ENCODE results near the gene ETF1. TPM values are rescaled to one million over a fixed set of nuclear protein-coding genes. Genes with fewer than 3 reads are reported as not detected.

ETF1 gene
- total RNA-seq, 2 donors from 2014 or later: 24.9 to 36.6 TPM

DNA sequence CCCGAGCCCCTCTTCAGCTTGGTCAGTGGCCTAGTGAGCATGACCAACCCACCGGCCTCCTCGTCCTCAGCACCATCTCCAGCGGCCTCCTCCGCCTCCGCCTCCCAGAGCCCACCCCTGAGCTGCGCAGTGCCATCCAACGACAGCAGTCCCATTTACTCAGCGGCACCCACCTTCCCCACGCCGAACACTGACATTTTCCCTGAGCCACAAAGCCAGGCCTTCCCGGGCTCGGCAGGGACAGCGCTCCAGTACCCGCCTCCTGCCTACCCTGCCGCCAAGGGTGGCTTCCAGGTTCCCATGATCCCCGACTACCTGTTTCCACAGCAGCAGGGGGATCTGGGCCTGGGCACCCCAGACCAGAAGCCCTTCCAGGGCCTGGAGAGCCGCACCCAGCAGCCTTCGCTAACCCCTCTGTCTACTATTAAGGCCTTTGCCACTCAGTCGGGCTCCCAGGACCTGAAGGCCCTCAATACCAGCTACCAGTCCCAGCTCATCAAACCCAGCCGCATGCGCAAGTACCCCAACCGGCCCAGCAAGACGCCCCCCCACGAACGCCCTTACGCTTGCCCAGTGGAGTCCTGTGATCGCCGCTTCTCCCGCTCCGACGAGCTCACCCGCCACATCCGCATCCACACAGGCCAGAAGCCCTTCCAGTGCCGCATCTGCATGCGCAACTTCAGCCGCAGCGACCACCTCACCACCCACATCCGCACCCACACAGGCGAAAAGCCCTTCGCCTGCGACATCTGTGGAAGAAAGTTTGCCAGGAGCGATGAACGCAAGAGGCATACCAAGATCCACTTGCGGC lies 75.9 kb downstream of the ETF1 start:
- no peaks in the 10 kb centered on the region for H3K27me3 ChIP-seq
- intact Hi-C loops (cut with DNase I): no loop called here
- peak overlapping the region in 1 of 2 donors; percentile 89 for H3K4me3 ChIP-seq
- 90 to 92% methylated on average over 45 of the region's 45 CpGs for WGBS, 2 donors
- H3K4me1 ChIP-seq: peaks cover 26% of the 10 kb centered on the region
- no peaks in the 10 kb centered on the region for H3K36me3 ChIP-seq (replicated peaks in 1 of 2; ENCODE audit: insufficient read depth in 1 of 2, low read depth in 2 of 2)
- TF ChIP-seq, protein P1, sequence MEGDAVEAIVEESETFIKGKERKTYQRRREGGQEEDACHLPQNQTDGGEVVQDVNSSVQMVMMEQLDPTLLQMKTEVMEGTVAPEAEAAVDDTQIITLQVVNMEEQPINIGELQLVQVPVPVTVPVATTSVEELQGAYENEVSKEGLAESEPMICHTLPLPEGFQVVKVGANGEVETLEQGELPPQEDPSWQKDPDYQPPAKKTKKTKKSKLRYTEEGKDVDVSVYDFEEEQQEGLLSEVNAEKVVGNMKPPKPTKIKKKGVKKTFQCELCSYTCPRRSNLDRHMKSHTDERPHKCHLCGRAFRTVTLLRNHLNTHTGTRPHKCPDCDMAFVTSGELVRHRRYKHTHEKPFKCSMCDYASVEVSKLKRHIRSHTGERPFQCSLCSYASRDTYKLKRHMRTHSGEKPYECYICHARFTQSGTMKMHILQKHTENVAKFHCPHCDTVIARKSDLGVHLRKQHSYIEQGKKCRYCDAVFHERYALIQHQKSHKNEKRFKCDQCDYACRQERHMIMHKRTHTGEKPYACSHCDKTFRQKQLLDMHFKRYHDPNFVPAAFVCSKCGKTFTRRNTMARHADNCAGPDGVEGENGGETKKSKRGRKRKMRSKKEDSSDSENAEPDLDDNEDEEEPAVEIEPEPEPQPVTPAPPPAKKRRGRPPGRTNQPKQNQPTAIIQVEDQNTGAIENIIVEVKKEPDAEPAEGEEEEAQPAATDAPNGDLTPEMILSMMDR (IDR thresholded peaks at IDR 0.05): no peak
- peak in 2 of 3 donors; percentile 3 to 41 for TF ChIP-seq POLR2A (IDR thresholded peaks at IDR 0.05)
- DNase-seq (peak; percentile 29 to 77 (median 62)), ATAC-seq (no peak)
- H3K9me3 ChIP-seq: no peaks in the 10 kb centered on the region
- H3K27ac ChIP-seq: peak overlapping the region in 2 of 4 donors; percentile 41 to 99

DNA sequence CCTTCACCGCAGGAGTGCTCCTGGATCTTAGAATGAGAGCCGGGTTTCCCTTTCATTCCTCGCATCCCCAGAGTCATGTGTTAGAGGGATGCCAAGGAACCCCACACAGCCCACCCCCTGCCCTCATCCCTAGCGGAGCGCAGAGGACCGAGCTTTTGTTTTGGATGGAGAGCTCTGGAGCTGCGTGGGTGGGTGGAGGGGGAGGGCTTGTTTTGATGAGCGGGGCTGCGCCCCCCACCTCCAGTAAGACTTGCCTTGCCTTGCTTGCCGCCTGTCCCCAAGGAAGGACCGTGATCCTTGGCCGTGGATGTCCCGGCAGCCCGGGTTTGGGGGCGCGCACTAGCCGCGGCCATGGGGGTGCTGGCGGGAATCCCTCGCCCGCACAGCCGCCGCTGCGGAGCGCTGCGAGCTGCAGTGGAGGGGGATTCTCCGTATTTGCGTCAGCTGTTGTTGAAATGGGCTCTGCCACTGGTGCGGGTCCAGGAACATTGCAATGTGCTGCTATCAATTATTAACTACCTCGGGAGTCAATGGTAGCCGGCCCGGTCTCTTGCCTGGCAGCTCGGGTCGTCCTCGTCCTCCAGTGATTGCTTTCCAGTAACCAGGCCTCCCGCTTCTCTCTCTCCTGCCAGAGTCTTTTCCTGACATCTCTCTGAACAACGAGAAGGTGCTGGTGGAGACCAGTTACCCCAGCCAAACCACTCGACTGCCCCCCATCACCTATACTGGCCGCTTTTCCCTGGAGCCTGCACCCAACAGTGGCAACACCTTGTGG lies 76.7 kb downstream of the ETF1 start:
- 4 to 15% methylated on average over 10 to 39 of the region's 39 CpGs for WGBS, 2 donors
- H3K4me3 ChIP-seq: peak overlapping the region; percentile 62 to 89
- H3K4me1 ChIP-seq: peaks cover 26% of the 10 kb centered on the region
- peak; percentile 8 for ATAC-seq
- no peak for TF ChIP-seq POLR2A (IDR thresholded peaks at IDR 0.05)
- TF ChIP-seq, protein P1 (IDR thresholded peaks at IDR 0.05): no peak
- intact Hi-C loops (cut with DNase I): no loop called here
- DNase-seq: peak; percentile 76 to 86 (median 85)
- peak overlapping the region; percentile 41 to 99 (median 98) for H3K27ac ChIP-seq
- H3K36me3 ChIP-seq (replicated peaks in 1 of 2; ENCODE audit: insufficient read depth in 1 of 2, low read depth in 2 of 2): no peaks in the 10 kb centered on the region
- H3K9me3 ChIP-seq: no peaks in the 10 kb centered on the region
- no peaks in the 10 kb centered on the region for H3K27me3 ChIP-seq

DNA sequence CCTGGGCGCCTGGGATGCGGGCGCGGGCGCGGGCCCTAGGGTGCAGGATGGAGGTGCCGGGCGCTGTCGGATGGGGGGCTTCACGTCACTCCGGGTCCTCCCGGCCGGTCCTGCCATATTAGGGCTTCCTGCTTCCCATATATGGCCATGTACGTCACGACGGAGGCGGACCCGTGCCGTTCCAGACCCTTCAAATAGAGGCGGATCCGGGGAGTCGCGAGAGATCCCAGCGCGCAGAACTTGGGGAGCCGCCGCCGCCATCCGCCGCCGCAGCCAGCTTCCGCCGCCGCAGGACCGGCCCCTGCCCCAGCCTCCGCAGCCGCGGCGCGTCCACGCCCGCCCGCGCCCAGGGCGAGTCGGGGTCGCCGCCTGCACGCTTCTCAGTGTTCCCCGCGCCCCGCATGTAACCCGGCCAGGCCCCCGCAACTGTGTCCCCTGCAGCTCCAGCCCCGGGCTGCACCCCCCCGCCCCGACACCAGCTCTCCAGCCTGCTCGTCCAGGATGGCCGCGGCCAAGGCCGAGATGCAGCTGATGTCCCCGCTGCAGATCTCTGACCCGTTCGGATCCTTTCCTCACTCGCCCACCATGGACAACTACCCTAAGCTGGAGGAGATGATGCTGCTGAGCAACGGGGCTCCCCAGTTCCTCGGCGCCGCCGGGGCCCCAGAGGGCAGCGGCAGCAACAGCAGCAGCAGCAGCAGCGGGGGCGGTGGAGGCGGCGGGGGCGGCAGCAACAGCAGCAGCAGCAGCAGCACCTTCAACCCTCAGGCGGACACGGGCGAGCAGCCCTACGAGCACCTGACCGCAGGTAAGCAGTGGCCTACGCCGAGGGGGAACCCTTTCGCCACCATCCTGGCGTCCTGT lies 77.5 kb downstream of the ETF1 start, which contains the start of gene EGR1:
EGR1 (plus strand) TSS at position 219 of the 864 bp plus-strand sequence; CDS start at position 502, 283 bp downstream.
- H3K4me3 ChIP-seq: peak within 1 kb of the TSS; percentile 62 to 89
- intact Hi-C loops (cut with DNase I): no loop called here
- H3K9me3 ChIP-seq: no peaks in the 10 kb centered on the region
- TF ChIP-seq POLR2A (IDR thresholded peaks at IDR 0.05): peak in 2 of 3 donors; percentile 97 to 98
- TF ChIP-seq, protein P1 (IDR thresholded peaks at IDR 0.05): peak in 3 of 7 experiments; percentile 9 to 27 (median 11)
- no peaks in the 10 kb centered on the region for H3K27me3 ChIP-seq
- no peaks in the 10 kb centered on the region for H3K36me3 ChIP-seq (replicated peaks in 1 of 2; ENCODE audit: insufficient read depth in 1 of 2, low read depth in 2 of 2)
- DNase-seq (peak; percentile 92 to 97 (median 96)), ATAC-seq (peak; percentile 57)
- H3K4me1 ChIP-seq: peaks cover 26% of the 10 kb centered on the region
- H3K27ac ChIP-seq: peak within 1 kb of the TSS; percentile 84 to 99 (median 98)
- WGBS, 2 donors: 0% methylated on average over 84 of the region's 85 CpGs; no CpG with 5 or more reads in 1 of the 2 donors

DNA sequence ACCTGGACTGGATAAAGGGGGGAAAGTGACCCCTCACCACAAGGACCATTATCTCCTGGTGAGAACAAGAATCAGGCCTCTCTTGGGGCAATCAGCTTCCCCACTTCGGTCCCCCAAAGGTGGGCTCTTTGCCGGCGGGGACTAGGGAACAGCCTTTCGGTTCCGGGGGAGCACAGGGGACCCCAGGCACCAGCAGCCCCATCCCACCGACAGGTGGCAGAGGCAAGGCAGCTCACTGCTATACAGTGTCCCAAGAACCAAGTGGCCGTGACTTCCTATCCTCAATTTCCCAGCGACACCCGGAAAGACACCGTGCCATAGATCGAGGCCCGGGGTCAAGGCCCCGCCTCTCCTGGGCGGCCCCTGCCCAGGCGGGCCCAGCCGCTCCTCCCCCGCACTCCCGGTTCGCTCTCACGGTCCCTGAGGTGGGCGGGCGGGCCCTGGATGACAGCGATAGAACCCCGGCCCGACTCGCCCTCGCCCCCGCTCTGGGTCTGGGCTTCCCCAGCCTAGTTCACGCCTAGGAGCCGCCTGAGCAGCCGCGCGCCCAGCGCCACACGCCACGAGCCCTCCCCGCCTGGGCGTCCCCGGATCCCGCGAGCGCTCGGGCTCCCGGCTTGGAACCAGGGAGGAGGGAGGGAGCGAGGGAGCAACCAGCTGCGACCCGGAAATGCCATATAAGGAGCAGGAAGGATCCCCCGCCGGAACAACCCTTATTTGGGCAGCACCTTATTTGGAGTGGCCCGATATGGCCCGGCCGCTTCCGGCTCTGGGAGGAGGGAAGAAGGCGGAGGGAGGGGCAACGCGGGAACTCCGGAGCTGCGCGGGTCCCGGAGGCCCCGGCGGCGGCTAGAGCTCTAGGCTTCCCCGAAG lies 78.4 kb downstream of the ETF1 start:
- H3K36me3 ChIP-seq (replicated peaks in 1 of 2; ENCODE audit: insufficient read depth in 1 of 2, low read depth in 2 of 2): no peaks in the 10 kb centered on the region
- H3K4me3 ChIP-seq: peak overlapping the region; percentile 28 to 62
- peak; percentile 77 for ATAC-seq
- DNase-seq: peak; percentile 98 to 99 (median 98)
- no peaks in the 10 kb centered on the region for H3K27me3 ChIP-seq
- TF ChIP-seq, protein P1 (IDR thresholded peaks at IDR 0.05): peak in 4 of 7 experiments; percentile 16 to 61 (median 43)
- TF ChIP-seq POLR2A (IDR thresholded peaks at IDR 0.05): peak in 2 of 3 donors; percentile 91 to 93
- no peaks in the 10 kb centered on the region for H3K9me3 ChIP-seq
- 0% methylated on average over 6 to 64 of the region's 64 CpGs for WGBS, 2 donors
- peaks cover 26% of the 10 kb centered on the region for H3K4me1 ChIP-seq
- intact Hi-C loops (cut with DNase I): no loop called here
- peak overlapping the region; percentile 84 to 99 (median 98) for H3K27ac ChIP-seq
